ENCODE data around the gene AIG1. TPM values are rescaled to one million over a fixed set of nuclear protein-coding genes. Genes with fewer than 3 reads are reported as not detected.
"Not testable (repeated sequence)": the region's sequence is repeated elsewhere in the genome, so short reads cannot be mapped to it uniquely, and the experiment has no call there.

Gene AIG1
- total RNA-seq, 1 donor from 2014 or later, result 29.6 TPM

DNA sequence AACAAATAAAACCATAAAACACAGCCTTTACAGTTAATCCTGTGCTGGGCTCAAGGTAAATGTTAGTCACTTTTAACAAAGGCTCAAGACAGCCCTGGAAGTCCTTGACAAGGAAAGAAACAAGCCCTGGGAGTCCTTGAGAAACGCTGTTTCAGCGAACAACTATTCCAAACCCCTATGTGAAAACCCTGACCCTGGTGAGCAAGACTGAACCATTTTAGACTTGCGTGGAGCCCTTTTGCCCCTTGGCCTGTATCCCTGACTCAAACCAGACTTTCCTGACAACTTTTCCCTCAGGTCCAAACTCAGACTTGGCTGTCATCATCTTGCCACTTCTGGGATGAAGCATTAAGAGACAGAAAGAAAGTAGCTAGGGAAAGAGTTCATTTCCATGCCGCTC, 180.4 kb downstream of the AIG1 start:
- no peak for TF ChIP-seq CTCF (IDR thresholded peaks at IDR 0.05)
- Histone ChIP-seq H3K4me1 (no peaks in the 10 kb centered on the region), H3K4me3 (no peak overlapping the region), H3K27me3 (ENCODE audit: low read depth) (no peaks in the 10 kb centered on the region), H3K27ac (no peak overlapping the region), H3K9me3 (no peaks in the 10 kb centered on the region), H3K36me3 (no peaks in the 10 kb centered on the region)
- intact Hi-C loops (cut with DNase I), result no loop called here
- no peak for DNase-seq
- no peak for ATAC-seq

DNA sequence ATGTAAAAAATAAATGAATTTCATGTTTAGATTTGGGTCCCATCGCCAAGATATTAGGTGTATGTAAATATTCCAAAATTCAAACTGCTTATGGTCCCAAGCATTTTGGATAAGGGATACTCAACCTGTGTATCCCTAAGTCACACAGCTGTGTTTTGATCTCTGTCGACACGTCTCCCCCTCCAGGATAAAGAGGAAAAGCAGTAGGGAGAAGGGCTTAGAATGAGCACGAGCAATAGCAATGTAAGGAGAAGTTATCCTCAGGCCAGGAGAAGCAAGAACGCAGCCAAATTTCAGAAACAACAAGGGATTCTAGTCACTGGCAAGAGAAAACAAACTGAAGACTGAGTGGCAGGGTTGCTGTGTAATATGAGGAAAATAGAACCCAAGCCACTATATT, 181.2 kb downstream of the AIG1 start:
- Histone ChIP-seq H3K36me3 (no peaks in the 10 kb centered on the region), H3K27me3 (ENCODE audit: low read depth) (no peaks in the 10 kb centered on the region), H3K27ac (no peak overlapping the region), H3K4me1 (no peaks in the 10 kb centered on the region), H3K4me3 (no peak overlapping the region), H3K9me3 (no peaks in the 10 kb centered on the region)
- TF ChIP-seq CTCF (IDR thresholded peaks at IDR 0.05), result no peak
- intact Hi-C loops (cut with DNase I), result no loop called here
- ATAC-seq (no peak), DNase-seq (no peak)

GRCh38 chr6:143243786-143244185, 183.1 kb downstream of the AIG1 start:
- no peak for TF ChIP-seq CTCF (IDR thresholded peaks at IDR 0.05)
- Histone ChIP-seq H3K27me3 (ENCODE audit: low read depth) (no peaks in the 10 kb centered on the region), H3K4me3 (no peak overlapping the region), H3K36me3 (no peaks in the 10 kb centered on the region), H3K27ac (no peak overlapping the region), H3K9me3 (no peaks in the 10 kb centered on the region), H3K4me1 (no peaks in the 10 kb centered on the region)
- intact Hi-C loops (cut with DNase I), result no loop called here
- ATAC-seq (no peak), DNase-seq (no peak)

- no peaks in the 10 kb centered on the region for H3K27me3 ChIP-seq (ENCODE audit: low read depth)
- no peaks in the 10 kb centered on the region for H3K4me1 ChIP-seq
- no peak for ATAC-seq
- intact Hi-C loops (cut with DNase I), result no loop called here
- no peak overlapping the region for H3K4me3 ChIP-seq
- H3K9me3 ChIP-seq, result no peaks in the 10 kb centered on the region
- TF ChIP-seq CTCF (IDR thresholded peaks at IDR 0.05), result no peak
- no peaks in the 10 kb centered on the region for H3K36me3 ChIP-seq
- no peak for DNase-seq
- H3K27ac ChIP-seq, result no peak overlapping the region
Measured at GRCh38 chr6:143245656-143246055, 185.0 kb downstream of the AIG1 start.

GRCh38 chr6:143246166-143246775, 185.6 kb downstream of the AIG1 start:
- H3K9me3 ChIP-seq; H3K27ac ChIP-seq; H3K27me3 ChIP-seq (ENCODE audit: low read depth); intact Hi-C loops (cut with DNase I); H3K4me1 ChIP-seq; ATAC-seq; H3K36me3 ChIP-seq; DNase-seq; H3K4me3 ChIP-seq: not testable (repeated sequence)

DNA sequence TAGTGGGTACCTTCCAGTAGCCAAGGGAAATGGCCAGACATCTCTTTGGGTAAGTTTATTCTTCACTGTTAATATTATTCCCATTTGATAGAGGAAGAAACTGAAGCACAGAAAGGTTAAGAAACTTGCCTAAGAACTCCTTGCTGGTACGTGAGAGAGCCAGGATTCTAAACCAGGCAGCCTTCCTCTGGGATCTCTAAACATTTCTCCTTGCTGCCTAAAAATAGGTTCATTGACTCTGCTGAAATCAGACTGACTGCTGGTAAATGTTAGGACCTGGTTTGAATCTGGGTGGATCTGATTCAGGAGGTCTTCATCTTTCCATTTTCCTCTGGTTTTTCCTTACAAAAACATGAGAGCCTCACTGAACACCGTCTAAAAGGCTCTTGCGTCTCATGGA, 186.9 kb downstream of the AIG1 start:
- Histone ChIP-seq H3K27ac (no peak overlapping the region), H3K4me1 (no peaks in the 10 kb centered on the region), H3K9me3 (no peaks in the 10 kb centered on the region), H3K27me3 (ENCODE audit: low read depth) (no peaks in the 10 kb centered on the region), H3K36me3 (no peaks in the 10 kb centered on the region), H3K4me3 (no peak overlapping the region)
- TF ChIP-seq CTCF (IDR thresholded peaks at IDR 0.05), result no peak
- no peak for DNase-seq
- intact Hi-C loops (cut with DNase I), result no loop called here
- ATAC-seq, result no peak

Measured in lower lobe of right lung (tissue), 2 donors.